ENCODE data around the gene FXYD6. TPM values are rescaled to one million over a fixed set of nuclear protein-coding genes. Genes with fewer than 3 reads are reported as not detected.
"Not testable (repeated sequence)": the region's sequence is repeated elsewhere in the genome, so short reads cannot be mapped to it uniquely, and the experiment has no call there.

FXYD6 gene
- total RNA-seq, 1 experiment from 2014 or later, result 1.0 TPM

GRCh38 chr11:117814204-117814765, 62.2 kb downstream of the FXYD6 start:
- CTCF ChIA-PET, result interaction anchor here (1.6 to 4.8 kb wide), 3 partner anchors 238 to 388 kb away, joined by 3 to 122 read pairs (median 25); no protein-coding TSS in a partner anchor
- Histone ChIP-seq H3K4me3 (ENCODE audit: low read depth, low read length) (no peak overlapping the region), H3K36me3 (ENCODE audit: control insufficient read depth, insufficient read depth, low read length) (no peaks in the 10 kb centered on the region), H3K9me3 (no peaks in the 10 kb centered on the region), H3K4me1 (peaks cover 50% of the 10 kb centered on the region), H3K27me3 (replicated peaks; ENCODE audit: control insufficient read depth, insufficient read depth, low read length) (no peaks in the 10 kb centered on the region)
- intact Hi-C loops (cut with micrococcal nuclease; ENCODE audit: unreplicated experiment), result no loop called here
- no peaks in the 10 kb centered on the region for H3K9me3 Mint-ChIP-seq (ENCODE audit: unreplicated experiment)
- H3K27ac Mint-ChIP-seq (ENCODE audit: unreplicated experiment), result no peak overlapping the region
- POLR2A ChIA-PET, result no interaction called here
- DNase-seq, result no peak
- no TSS peak for BruUV-seq (replicated peaks)
- H3K4me3 Mint-ChIP-seq (ENCODE audit: unreplicated experiment), result no peak overlapping the region
- no peak for TF ChIP-seq CTCF (IDR thresholded peaks at IDR 0.05; ENCODE audit: insufficient read depth in 1 of 2, low read depth in 1 of 2, low read length in 1 of 2, severe bottlenecking in 1 of 2, unreplicated experiment in 1 of 2)
- peaks cover 23% of the 10 kb centered on the region for H3K4me1 Mint-ChIP-seq (ENCODE audit: low read depth, unreplicated experiment)
- H3K36me3 Mint-ChIP-seq (ENCODE audit: insufficient read depth, unreplicated experiment), result no peaks in the 10 kb centered on the region
- H3K27me3 Mint-ChIP-seq (ENCODE audit: insufficient read depth, unreplicated experiment), result peaks cover 9% of the 10 kb centered on the region

GRCh38 chr11:117810056-117810451, 66.4 kb downstream of the FXYD6 start:
- H3K27ac Mint-ChIP-seq (ENCODE audit: unreplicated experiment); POLR2A ChIA-PET; intact Hi-C loops (cut with micrococcal nuclease; ENCODE audit: unreplicated experiment); DNase-seq; BruUV-seq (replicated peaks); H3K36me3 ChIP-seq (ENCODE audit: control insufficient read depth, insufficient read depth, low read length); H3K4me3 Mint-ChIP-seq (ENCODE audit: unreplicated experiment); H3K9me3 Mint-ChIP-seq (ENCODE audit: unreplicated experiment); H3K9me3 ChIP-seq; H3K4me3 ChIP-seq (ENCODE audit: low read depth, low read length); H3K27me3 Mint-ChIP-seq (ENCODE audit: insufficient read depth, unreplicated experiment); H3K27me3 ChIP-seq (replicated peaks; ENCODE audit: control insufficient read depth, insufficient read depth, low read length); H3K36me3 Mint-ChIP-seq (ENCODE audit: insufficient read depth, unreplicated experiment): not testable (repeated sequence)
- H3K4me1 ChIP-seq, result peaks cover 11% of the 10 kb centered on the region
- CTCF ChIA-PET, result interaction anchor here (0.6 to 4.7 kb wide), 6 partner anchors 7 to 671 kb away, joined by 3 to 132 read pairs (median 21); no protein-coding TSS in a partner anchor
- H3K4me1 Mint-ChIP-seq (ENCODE audit: low read depth, unreplicated experiment), result peaks cover 13% of the 10 kb centered on the region

- peak; percentile 89 to 98 for TF ChIP-seq CTCF (IDR thresholded peaks at IDR 0.05; ENCODE audit: insufficient read depth in 1 of 2, low read depth in 1 of 2, low read length in 1 of 2, severe bottlenecking in 1 of 2, unreplicated experiment in 1 of 2)
- no peaks in the 10 kb centered on the region for H3K36me3 Mint-ChIP-seq (ENCODE audit: insufficient read depth, unreplicated experiment)
- Histone ChIP-seq H3K27me3 (replicated peaks; ENCODE audit: control insufficient read depth, insufficient read depth, low read length) (no peaks in the 10 kb centered on the region), H3K36me3 (ENCODE audit: control insufficient read depth, insufficient read depth, low read length) (no peaks in the 10 kb centered on the region), H3K9me3 (no peaks in the 10 kb centered on the region), H3K4me1 (peaks cover 5% of the 10 kb centered on the region), H3K4me3 (ENCODE audit: low read depth, low read length) (no peak overlapping the region)
- CTCF ChIA-PET, result interaction anchor here (0.5 to 4.7 kb wide), 22 partner anchors 8 to 670 kb away, joined by 3 to 132 read pairs (median 4); no protein-coding TSS in a partner anchor
- no peak overlapping the region for H3K27ac Mint-ChIP-seq (ENCODE audit: unreplicated experiment)
- peaks cover 9% of the 10 kb centered on the region for H3K4me1 Mint-ChIP-seq (ENCODE audit: low read depth, unreplicated experiment)
- POLR2A ChIA-PET, result no interaction called here
- H3K9me3 Mint-ChIP-seq (ENCODE audit: unreplicated experiment), result no peaks in the 10 kb centered on the region
- intact Hi-C loops (cut with micrococcal nuclease; ENCODE audit: unreplicated experiment), result loop anchor here (1.0 to 5.0 kb wide), 3 partner anchors 92 to 383 kb away; no protein-coding TSS in a partner anchor
- H3K27me3 Mint-ChIP-seq (ENCODE audit: insufficient read depth, unreplicated experiment), result peaks cover 10% of the 10 kb centered on the region
- H3K4me3 Mint-ChIP-seq (ENCODE audit: unreplicated experiment), result no peak overlapping the region
- peak; percentile 88 to 89 for DNase-seq
- BruUV-seq (replicated peaks), result no TSS peak
Measured at GRCh38 chr11:117809236-117810055, 67.0 kb downstream of the FXYD6 start.

Data from Caco-2 (cell line).